ENCODE data around the gene GMEB2. TPM values are rescaled to one million over a fixed set of nuclear protein-coding genes. Genes with fewer than 3 reads are reported as not detected.

The GMEB2 gene
- total and polyA plus RNA-seq, 10 of the 15 experiments (the other 5 are each of a cell fraction or from before 2014, with no cell fraction given): 0.08 to 15.1 (median 6.9) TPM

- TF ChIP-seq USF2 (IDR thresholded peaks at IDR 0.05; ENCODE audit: borderline replicate concordance, low read depth, low read length) (no peak), JUND (IDR thresholded peaks at IDR 0.05; ENCODE audit: low read depth, low read length) (no peak), USF1 (IDR thresholded peaks at IDR 0.05; ENCODE audit: borderline replicate concordance, extremely low read length, insufficient read depth, low read depth, low read length) (no peak), RELA (IDR thresholded peaks at IDR 0.05; ENCODE audit: borderline replicate concordance, partially characterized antibody) (peak; percentile 16), ZSCAN29 (IDR thresholded peaks at IDR 0.05) (no peak), ETV6 (conservative IDR thresholded peaks at IDR 0.05 in 1 of 2, IDR thresholded peaks at IDR 0.05 in 1 of 2; ENCODE audit: borderline replicate concordance in 1 of 2, low read depth in 1 of 2) (no peak), CEBPZ (IDR thresholded peaks at IDR 0.05; ENCODE audit: low read depth, low read length) (no peak), RFX5 (IDR thresholded peaks at IDR 0.05; ENCODE audit: low read depth, low read length) (no peak), EZH2 (IDR thresholded peaks at IDR 0.05; ENCODE audit: borderline replicate concordance, control insufficient read depth, low read depth, low read length) (no peak), BCL3 (IDR thresholded peaks at IDR 0.05; ENCODE audit: borderline replicate concordance, insufficient read depth, low read depth, low read length, poor library complexity, severe bottlenecking) (no peak), E4F1 (IDR thresholded peaks at IDR 0.05; ENCODE audit: borderline replicate concordance, partially characterized antibody) (no peak), EED (IDR thresholded peaks at IDR 0.05; ENCODE audit: low read depth) (no peak), CTCF (IDR thresholded peaks at IDR 0.05 in 2 of 3, conservative IDR thresholded peaks at IDR 0.05 in 1 of 3; ENCODE audit: control insufficient read depth in 2 of 3, extremely low read depth in 1 of 3, insufficient read depth in 1 of 3, low read depth in 3 of 3, low read length in 3 of 3) (no peak), RB1 (IDR thresholded peaks at IDR 0.05; ENCODE audit: borderline replicate concordance) (no peak), KLF5 (IDR thresholded peaks at IDR 0.05; ENCODE audit: partially characterized antibody) (no peak), POLR2A (IDR thresholded peaks at IDR 0.05; ENCODE audit: low read depth, low read length) (peak; percentile 73), SMAD5 (IDR thresholded peaks at IDR 0.05; ENCODE audit: low read depth) (no peak)
These were observed at the start of gene GMEB2 (continued) for GRCh38 chr20:63626424-63627128.
